ENCODE measurements around the gene NEIL1. TPM values are rescaled to one million over a fixed set of nuclear protein-coding genes. Genes with fewer than 3 reads are reported as not detected.
A peak's percentile ranks its signal among the peaks of the same experiment; 100 is the strongest.

The NEIL1 gene
- total and polyA plus RNA-seq, 2 donors (not counting 1 experiment from before 2014, with no cell fraction given): 103 to 251 TPM

- Histone ChIP-seq H3K27ac (ENCODE audit: low read length in 2 of 2) (no peak overlapping the region), H3K4me1 (ENCODE audit: control insufficient read depth in 2 of 2, insufficient read depth in 2 of 2, low read length in 2 of 2) (peaks cover 13 to 19% of the 10 kb centered on the region in 2 donors), H3K36me3 (replicated peaks in 1 of 2; ENCODE audit: control extremely low read depth in 1 of 2, control insufficient read depth in 1 of 2, extremely low read depth in 1 of 2, insufficient read depth in 2 of 2, low read length in 1 of 2) (peaks cover 2 to 46% of the 10 kb centered on the region in 2 experiments), H3K79me2 (ENCODE audit: control insufficient read depth, insufficient read depth, low read length) (peaks cover 4% of the 10 kb centered on the region), H3K4me2 (replicated peaks; ENCODE audit: low read depth, low read length, poor library complexity, severe bottlenecking) (no peak overlapping the region), H3K9ac (ENCODE audit: low read length) (no peak overlapping the region), H3K4me3 (ENCODE audit: control extremely low read depth in 1 of 5, extremely low read depth in 1 of 5, insufficient read depth in 1 of 5, low read depth in 2 of 5, low read length in 4 of 5) (no peak overlapping the region), H4K20me1 (ENCODE audit: control insufficient read depth, insufficient read depth, low read length, poor library complexity, severe bottlenecking) (peaks cover 11% of the 10 kb centered on the region), H2AFZ (ENCODE audit: insufficient read depth, low read depth, low read length, poor library complexity, severe bottlenecking) (no peak overlapping the region), H3K9me3 (ENCODE audit: control extremely low read depth in 1 of 3, control insufficient read depth in 2 of 3, insufficient read depth in 1 of 3, low read length in 2 of 3) (no peaks in the 10 kb centered on the region), H3K27me3 (replicated peaks in 1 of 4; ENCODE audit: control extremely low read depth in 1 of 4, control insufficient read depth in 3 of 4, insufficient read depth in 4 of 4, low read length in 3 of 4) (no peaks in the 10 kb centered on the region)
- Mint-ChIP-seq H3K9me3 (ENCODE audit: insufficient read depth) (no peaks in the 10 kb centered on the region), H3K4me1 (peaks cover 25% of the 10 kb centered on the region), H3K27ac (no peak overlapping the region), H3K4me3 (no peak overlapping the region), H3K27me3 (no peaks in the 10 kb centered on the region)
- DNase-seq: no peak
- intact Hi-C loops (cut with micrococcal nuclease): no loop called here
- ChIA-PET POLR2A (no interaction called here), CTCF (interaction anchor here (0.7 kb wide), 1 partner anchor 78 kb away, joined by 3 read pairs; no protein-coding TSS in a partner anchor)
- no peak for ATAC-seq (ENCODE audit: low read depth)
- TF ChIP-seq CTCF (IDR thresholded peaks at IDR 0.05) (no peak), EZH2 (IDR thresholded peaks at IDR 0.05; ENCODE audit: borderline replicate concordance, insufficient read depth, low read depth, low read length, poor library complexity, severe bottlenecking) (no peak)
- WGBS (ENCODE audit: insufficient coverage): 97% methylated on average over 6 of the region's 11 CpGs
Observed at GRCh38 chr15:75371901-75372688, 25.3 kb downstream of the NEIL1 start.

GRCh38 chr15:75380773-75381172 lies 33.9 kb downstream of the NEIL1 start:
- no CpG with 5 or more reads among the region's 4 CpGs for WGBS (ENCODE audit: insufficient coverage)
- Histone ChIP-seq H3K4me2 (replicated peaks; ENCODE audit: low read depth, low read length, poor library complexity, severe bottlenecking) (peak overlapping the region; percentile 3), H2AFZ (ENCODE audit: insufficient read depth, low read depth, low read length, poor library complexity, severe bottlenecking) (no peak overlapping the region), H3K9me3 (ENCODE audit: control extremely low read depth in 1 of 3, control insufficient read depth in 2 of 3, insufficient read depth in 1 of 3, low read length in 2 of 3) (no peaks in the 10 kb centered on the region), H3K79me2 (ENCODE audit: control insufficient read depth, insufficient read depth, low read length) (peaks cover 7% of the 10 kb centered on the region), H3K4me1 (ENCODE audit: control insufficient read depth in 2 of 2, insufficient read depth in 2 of 2, low read length in 2 of 2) (peaks cover 23 to 25% of the 10 kb centered on the region in 2 donors), H3K9ac (ENCODE audit: low read length) (no peak overlapping the region), H3K27me3 (replicated peaks in 1 of 4; ENCODE audit: control extremely low read depth in 1 of 4, control insufficient read depth in 3 of 4, insufficient read depth in 4 of 4, low read length in 3 of 4) (no peaks in the 10 kb centered on the region), H4K20me1 (ENCODE audit: control insufficient read depth, insufficient read depth, low read length, poor library complexity, severe bottlenecking) (no peaks in the 10 kb centered on the region), H3K36me3 (replicated peaks in 1 of 2; ENCODE audit: control extremely low read depth in 1 of 2, control insufficient read depth in 1 of 2, extremely low read depth in 1 of 2, insufficient read depth in 2 of 2, low read length in 1 of 2) (peaks cover 5 to 63% of the 10 kb centered on the region in 2 experiments), H3K4me3 (ENCODE audit: control extremely low read depth in 1 of 5, extremely low read depth in 1 of 5, insufficient read depth in 1 of 5, low read depth in 2 of 5, low read length in 4 of 5) (no peak overlapping the region), H3K27ac (ENCODE audit: low read length in 2 of 2) (peak overlapping the region in 1 of 2 donors; percentile 35)
- no peaks in the 10 kb centered on the region for H3K9me3 Mint-ChIP-seq (ENCODE audit: insufficient read depth)
- CTCF ChIA-PET: interaction anchor here (0.7 to 5.3 kb wide), 3 partner anchors 12 to 523 kb away, joined by 3 to 25 read pairs (median 3); partner anchors contain the start of gene MAN2C1
- ATAC-seq (ENCODE audit: low read depth) (peak; percentile 39), DNase-seq (peak; percentile 44)
- intact Hi-C loops (cut with micrococcal nuclease): no loop called here
- H3K27me3 Mint-ChIP-seq: no peaks in the 10 kb centered on the region
- POLR2A ChIA-PET: interaction anchor here (0.5 to 1.2 kb wide), 5 partner anchors 13 to 339 kb away, joined by 3 to 13 read pairs (median 4); partner anchors contain the start of gene SIN3A
- no peak for TF ChIP-seq CTCF (IDR thresholded peaks at IDR 0.05)
- TF ChIP-seq EZH2 (IDR thresholded peaks at IDR 0.05; ENCODE audit: borderline replicate concordance, insufficient read depth, low read depth, low read length, poor library complexity, severe bottlenecking): no peak
- H3K27ac Mint-ChIP-seq: peak overlapping the region; percentile 54
- peaks cover 29% of the 10 kb centered on the region for H3K4me1 Mint-ChIP-seq
- H3K4me3 Mint-ChIP-seq: peak overlapping the region; percentile 12
